Measurements from ENCODE around the gene ECEL1. TPM values are rescaled to one million over a fixed set of nuclear protein-coding genes. Genes with fewer than 3 reads are reported as not detected.

Gene ECEL1
- total and polyA plus RNA-seq, 2 of the 4 experiments (the other 2 are of a cell fraction): not detected

GRCh38 chr2:232431705-232432590 lies 55.7 kb downstream of the ECEL1 start:
- H3K4me3 ChIP-seq (ENCODE audit: insufficient read depth, low read depth, low read length): no peak overlapping the region
- no peak overlapping the region for H4K91ac ChIP-seq (ENCODE audit: insufficient read depth, low read depth, low read length)
- no peak overlapping the region for H2BK5ac ChIP-seq (ENCODE audit: low read depth, low read length, poor library complexity, severe bottlenecking)
- H4K5ac ChIP-seq (ENCODE audit: low read depth, low read length): no peak overlapping the region
- H3K4me1 ChIP-seq (ENCODE audit: control insufficient read depth, insufficient read depth, low read length): no peaks in the 10 kb centered on the region
- H3K4ac ChIP-seq (ENCODE audit: low read depth, low read length): no peak overlapping the region
- no peak for DNase-seq
- H3K9me3 ChIP-seq (ENCODE audit: control insufficient read depth, insufficient read depth, low read length): no peaks in the 10 kb centered on the region
- no peaks in the 10 kb centered on the region for H3K9me1 ChIP-seq (ENCODE audit: insufficient read depth, low read length)
- ChIA-PET POLR2A (ENCODE audit: unreplicated experiment) (no interaction called here), CTCF (no interaction called here)
- no peak overlapping the region for H3K56ac ChIP-seq (ENCODE audit: extremely low read depth, insufficient read depth, low read length)
- no peaks in the 10 kb centered on the region for H3K36me3 ChIP-seq (ENCODE audit: control insufficient read depth, insufficient read depth, low read length)
- no TSS peak for BruUV-seq (replicated peaks)
- H4K8ac ChIP-seq (ENCODE audit: low read depth in 2 of 2, low read length in 2 of 2): no peak overlapping the region
- no peak overlapping the region for H2BK20ac ChIP-seq (ENCODE audit: low read depth, low read length)
- 84% methylated on average over 4 of the region's 16 CpGs; no CpG with 5 or more reads in 1 of the 2 experiments for WGBS, 2 experiments (ENCODE audit: extremely low coverage in 2 of 2, insufficient read length in 1 of 2)
- no peak overlapping the region for H3K9ac ChIP-seq (ENCODE audit: low read depth, low read length)
- no peak overlapping the region for H2AFZ ChIP-seq (replicated peaks; ENCODE audit: low read length, poor library complexity)
- in situ Hi-C loops (cut with MboI; ENCODE audit: low sequenced_read_pairs): loop anchor here (5.0 kb wide), 1 partner anchor 525 kb away; no protein-coding TSS in a partner anchor
- no peak overlapping the region for H3K4me2 ChIP-seq (ENCODE audit: low read depth, low read length)
- H3K18ac ChIP-seq (ENCODE audit: low read depth, low read length): no peak overlapping the region
- intact Hi-C loops (cut with micrococcal nuclease): no loop called here
- H2BK15ac ChIP-seq (ENCODE audit: low read depth, low read length): no peak overlapping the region
- peaks cover 17% of the 10 kb centered on the region for H3K27me3 ChIP-seq (ENCODE audit: control insufficient read depth, insufficient read depth, low read length)
- H3K27ac ChIP-seq (ENCODE audit: insufficient read depth, low read length): no peak overlapping the region
- no peak for ATAC-seq (ENCODE audit: low read depth)
- no peak overlapping the region for H2AK5ac ChIP-seq (ENCODE audit: low read depth, low read length)
- dilution Hi-C loops (cut with HindIII; ENCODE audit: low sequenced_read_pairs, unreplicated experiment): no loop called here
- no peaks in the 10 kb centered on the region for H3K79me1 ChIP-seq (ENCODE audit: low read depth in 1 of 2, low read length in 2 of 2)
- H3K14ac ChIP-seq (replicated peaks; ENCODE audit: low read depth, low read length): no peak overlapping the region
- H4K20me1 ChIP-seq (ENCODE audit: insufficient read depth, low read length): no peaks in the 10 kb centered on the region
- no peak overlapping the region for H3K23ac ChIP-seq (ENCODE audit: low read depth, low read length)
- no peak overlapping the region for H2BK120ac ChIP-seq (ENCODE audit: low read depth, low read length)
- H2AK9ac ChIP-seq (replicated peaks; ENCODE audit: low read depth, low read length, poor library complexity): peak overlapping the region; percentile 23
- TF ChIP-seq MAZ (IDR thresholded peaks at IDR 0.05; ENCODE audit: borderline replicate concordance, low read depth, low read length) (no peak), FOS (IDR thresholded peaks at IDR 0.05; ENCODE audit: low read depth, low read length) (no peak), RFX5 (IDR thresholded peaks at IDR 0.05; ENCODE audit: low read depth, low read length) (no peak), NFE2L2 (IDR thresholded peaks at IDR 0.05; ENCODE audit: low read depth, low read length) (no peak), USF2 (IDR thresholded peaks at IDR 0.05; ENCODE audit: low read depth, low read length) (no peak), BHLHE40 (IDR thresholded peaks at IDR 0.05; ENCODE audit: low read depth, low read length) (no peak), SMC3 (IDR thresholded peaks at IDR 0.05; ENCODE audit: low read depth, low read length) (no peak), CEBPB (IDR thresholded peaks at IDR 0.05; ENCODE audit: low read depth, low read length) (no peak), RAD21 (IDR thresholded peaks at IDR 0.05; ENCODE audit: low read length) (no peak), CTCF (conservative IDR thresholded peaks at IDR 0.05; ENCODE audit: low read depth, low read length) (no peak), CHD1 (IDR thresholded peaks at IDR 0.05; ENCODE audit: low read depth, low read length) (no peak), RCOR1 (IDR thresholded peaks at IDR 0.05; ENCODE audit: insufficient replicate concordance, low read length) (no peak), MAFK (IDR thresholded peaks at IDR 0.05; ENCODE audit: low read depth, low read length) (no peak), ELK1 (IDR thresholded peaks at IDR 0.05; ENCODE audit: borderline replicate concordance, low read depth, low read length) (no peak)
